ENCODE data around the gene CD300LF.

The CD300LF gene

DNA sequence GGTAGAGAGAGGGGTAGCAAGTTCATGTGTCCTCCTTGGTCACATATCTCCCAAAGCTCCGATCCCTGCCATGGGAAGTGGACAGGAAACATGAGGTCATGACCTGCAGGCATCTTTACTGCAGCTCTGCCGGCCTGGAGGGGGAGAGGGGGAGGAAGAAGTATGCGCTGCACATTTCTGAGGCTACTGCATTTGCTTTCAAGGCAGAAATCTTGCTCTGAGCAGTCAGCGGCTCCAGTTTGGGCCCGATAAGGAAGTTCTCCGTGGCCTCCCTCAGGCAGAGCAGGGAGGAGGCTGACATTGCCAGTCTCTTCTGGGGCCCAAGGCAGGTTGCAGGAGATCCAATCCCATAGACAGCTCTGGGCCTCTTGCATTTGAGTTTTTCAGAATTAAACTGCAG lies 34.2 kb upstream of the CD300LF start:
- no peak overlapping the region for H3K4me3 ChIP-seq (replicated peaks; ENCODE audit: low read depth, low read length)
- TF ChIP-seq, protein P1, sequence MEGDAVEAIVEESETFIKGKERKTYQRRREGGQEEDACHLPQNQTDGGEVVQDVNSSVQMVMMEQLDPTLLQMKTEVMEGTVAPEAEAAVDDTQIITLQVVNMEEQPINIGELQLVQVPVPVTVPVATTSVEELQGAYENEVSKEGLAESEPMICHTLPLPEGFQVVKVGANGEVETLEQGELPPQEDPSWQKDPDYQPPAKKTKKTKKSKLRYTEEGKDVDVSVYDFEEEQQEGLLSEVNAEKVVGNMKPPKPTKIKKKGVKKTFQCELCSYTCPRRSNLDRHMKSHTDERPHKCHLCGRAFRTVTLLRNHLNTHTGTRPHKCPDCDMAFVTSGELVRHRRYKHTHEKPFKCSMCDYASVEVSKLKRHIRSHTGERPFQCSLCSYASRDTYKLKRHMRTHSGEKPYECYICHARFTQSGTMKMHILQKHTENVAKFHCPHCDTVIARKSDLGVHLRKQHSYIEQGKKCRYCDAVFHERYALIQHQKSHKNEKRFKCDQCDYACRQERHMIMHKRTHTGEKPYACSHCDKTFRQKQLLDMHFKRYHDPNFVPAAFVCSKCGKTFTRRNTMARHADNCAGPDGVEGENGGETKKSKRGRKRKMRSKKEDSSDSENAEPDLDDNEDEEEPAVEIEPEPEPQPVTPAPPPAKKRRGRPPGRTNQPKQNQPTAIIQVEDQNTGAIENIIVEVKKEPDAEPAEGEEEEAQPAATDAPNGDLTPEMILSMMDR (IDR thresholded peaks at IDR 0.05; ENCODE audit: low read length, missing control alignments), result no peak
- DNase-seq (ENCODE audit: low read depth), result no peak

DNA sequence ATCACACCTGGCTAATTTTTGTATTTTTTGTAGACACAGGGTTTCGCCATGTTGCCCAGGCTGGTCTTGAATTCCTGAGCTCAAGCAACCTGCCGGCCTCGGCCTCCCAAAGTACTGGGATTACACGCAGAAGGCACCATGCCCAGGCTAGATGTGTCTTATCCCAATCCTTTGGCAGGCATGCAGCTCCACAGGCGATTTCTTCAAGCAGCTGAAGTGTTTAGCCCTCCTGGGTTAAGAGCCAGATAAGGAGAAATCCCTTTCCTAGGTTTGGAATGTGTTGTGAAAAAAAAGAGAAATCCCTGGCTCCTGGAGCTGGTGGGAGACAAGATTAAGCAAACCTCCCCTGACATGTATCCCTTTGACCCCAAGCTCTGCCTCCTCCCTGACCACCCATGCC lies 33.7 kb upstream of the CD300LF start:
- DNase-seq (ENCODE audit: low read depth), result no peak
- TF ChIP-seq, protein P1 (IDR thresholded peaks at IDR 0.05; ENCODE audit: low read length, missing control alignments), result no peak
- H3K4me3 ChIP-seq (replicated peaks; ENCODE audit: low read depth, low read length), result no peak overlapping the region

DNA sequence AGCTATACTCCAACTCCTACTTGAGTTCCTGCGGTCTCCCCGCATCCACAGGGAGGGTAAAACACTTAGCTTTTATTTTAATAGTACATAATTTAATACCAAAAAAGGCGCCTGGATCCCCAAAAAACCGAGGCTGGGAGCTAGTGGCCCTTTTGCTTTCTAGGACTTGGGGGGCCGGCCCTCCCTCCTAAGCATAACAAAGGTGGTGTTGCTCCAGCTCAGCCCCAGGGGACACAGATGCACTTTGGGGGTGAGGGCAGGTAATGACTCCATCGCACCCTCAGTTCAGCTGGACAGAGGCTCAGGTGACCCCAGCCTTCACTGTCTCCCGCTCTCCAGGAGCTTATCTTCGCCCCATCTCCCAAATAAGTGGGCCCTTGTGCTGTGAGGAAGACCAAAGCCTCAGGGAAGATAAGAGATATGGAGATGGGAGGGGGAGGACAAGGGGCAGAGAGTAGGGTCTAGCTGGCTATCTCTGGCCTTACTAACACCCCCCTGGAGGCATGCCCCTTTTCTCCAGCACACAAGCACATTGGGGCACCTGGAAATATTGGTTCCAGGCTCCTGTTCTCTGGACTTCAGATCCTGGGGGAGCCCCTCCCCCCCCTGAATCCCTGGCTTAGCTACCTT lies 32.9 kb upstream of the CD300LF start:
- no peak for DNase-seq (ENCODE audit: low read depth)
- TF ChIP-seq, protein P1 (IDR thresholded peaks at IDR 0.05; ENCODE audit: low read length, missing control alignments), result no peak
- no peak overlapping the region for H3K4me3 ChIP-seq (replicated peaks; ENCODE audit: low read depth, low read length)

DNA sequence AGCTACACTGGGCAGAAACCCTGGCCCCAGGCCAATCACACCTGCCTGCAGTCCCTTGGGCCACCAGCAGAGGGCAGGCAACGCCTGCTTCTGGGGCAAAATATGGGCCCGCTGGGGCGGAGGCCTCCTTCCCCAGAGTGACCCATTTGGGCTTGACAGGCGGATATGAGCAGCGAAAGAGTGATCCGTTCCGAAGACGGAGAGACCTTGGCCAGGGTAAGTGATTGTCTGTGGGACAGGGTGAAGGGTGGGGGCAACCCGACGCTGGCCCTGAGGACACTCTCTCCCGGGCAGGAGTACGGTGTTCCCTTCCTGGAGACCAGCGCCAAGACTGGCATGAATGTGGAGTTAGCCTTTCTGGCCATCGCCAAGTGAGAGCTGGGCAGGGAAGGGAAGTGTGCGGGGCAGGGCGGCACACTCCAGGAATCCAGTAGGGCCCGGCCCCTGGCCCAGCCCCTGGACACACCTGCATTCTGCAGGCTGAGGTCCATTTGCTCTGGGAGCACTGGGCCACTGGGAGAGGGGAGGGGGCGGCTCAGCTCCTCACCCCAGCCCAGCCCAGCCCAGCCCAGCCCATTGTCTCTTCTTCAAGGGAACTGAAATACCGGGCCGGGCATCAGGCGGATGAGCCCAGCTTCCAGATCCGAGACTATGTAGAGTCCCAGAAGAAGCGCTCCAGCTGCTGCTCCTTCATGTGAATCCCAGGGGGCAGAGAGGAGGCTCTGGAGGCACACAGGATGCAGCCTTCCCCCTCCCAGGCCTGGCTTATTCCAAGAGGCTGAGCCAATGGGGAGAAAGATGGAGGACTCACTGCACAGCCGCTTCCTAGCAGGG lies 32.2 kb upstream of the CD300LF start:
- TF ChIP-seq, protein P1 (IDR thresholded peaks at IDR 0.05; ENCODE audit: low read length, missing control alignments), result peak; percentile 100
- H3K4me3 ChIP-seq (replicated peaks; ENCODE audit: low read depth, low read length), result no peak overlapping the region
- DNase-seq (ENCODE audit: low read depth), result peak; percentile 70

DNA sequence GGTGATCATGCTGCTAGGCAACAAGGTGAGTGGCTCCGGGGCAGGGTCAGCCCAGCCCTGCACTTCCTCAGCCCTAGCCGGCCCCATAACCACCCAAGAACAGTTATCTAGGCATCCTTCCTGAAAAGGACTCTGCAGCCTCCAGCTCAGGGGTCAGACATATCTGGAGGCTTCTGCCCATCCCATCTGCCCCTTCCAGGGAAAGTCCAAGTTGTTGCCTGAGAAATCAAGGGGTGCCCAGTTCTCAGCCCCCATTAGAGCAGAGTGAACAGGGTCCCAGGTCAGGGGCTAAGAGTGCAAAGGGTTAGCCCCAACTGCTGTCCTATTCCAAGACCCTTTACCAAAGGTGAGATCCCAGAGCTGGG lies 31.6 kb upstream of the CD300LF start:
- DNase-seq (ENCODE audit: low read depth), result no peak
- TF ChIP-seq, protein P1 (IDR thresholded peaks at IDR 0.05; ENCODE audit: low read length, missing control alignments), result no peak
- no peak overlapping the region for H3K4me3 ChIP-seq (replicated peaks; ENCODE audit: low read depth, low read length)

DNA sequence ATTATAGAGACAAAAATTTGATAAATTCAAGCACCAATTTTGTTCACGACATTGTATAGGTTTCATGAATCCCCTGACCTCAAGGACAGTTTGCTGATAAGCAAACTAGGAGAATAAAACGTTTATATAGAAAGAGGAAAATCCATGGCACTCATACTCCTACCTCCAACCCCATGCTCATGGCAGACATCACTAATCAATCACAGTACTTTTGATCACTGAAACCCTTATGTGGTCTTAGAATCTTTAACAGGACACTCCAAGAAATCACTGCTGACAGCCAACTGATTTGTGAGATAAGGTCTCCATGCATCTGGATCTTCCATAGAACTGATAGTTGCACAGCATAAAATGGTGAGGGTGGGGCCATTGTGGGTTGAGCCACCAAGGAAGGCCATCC lies 31.0 kb upstream of the CD300LF start:
- TF ChIP-seq, protein P1 (IDR thresholded peaks at IDR 0.05; ENCODE audit: low read length, missing control alignments), result no peak
- no peak overlapping the region for H3K4me3 ChIP-seq (replicated peaks; ENCODE audit: low read depth, low read length)
- no peak for DNase-seq (ENCODE audit: low read depth)

All from fibroblast of pulmonary artery (primary cell).